Activated T-helper 17 cell treated with anti-CD3 and anti-CD28 coated beads, Interleukin-2, amount 50 U/mL, for 72 hours (primary cell): ENCODE measurements around the gene ACSL3. TPM values are rescaled to one million over a fixed set of nuclear protein-coding genes. Genes with fewer than 3 reads are reported as not detected.

Experiments
- total RNA-seq, 2 donors: library from RNA; stranded (reverse); gene quantifications; one replicate each; pipeline ENCODE4 v1.2.3, GENCODE V29; 2022

The ACSL3 gene
- total RNA-seq, 2 donors from 2014 or later: 12.9 to 32.6 TPM

Other genes with a start within 250 kb of the ACSL3 start
- gene FARSB, start 204.9 kb upstream of the ACSL3 start, total RNA-seq: 10 to 100 TPM; 23.2 to 48.6 TPM
- gene MOGAT1, start 189.4 kb upstream of the ACSL3 start, total RNA-seq: not detected
- not detected for gene KCNE4, start 191.2 kb downstream of the ACSL3 start, total RNA-seq